Measurements from ENCODE around the gene MSI1. TPM values are rescaled to one million over a fixed set of nuclear protein-coding genes. Genes with fewer than 3 reads are reported as not detected.
"Not testable (repeated sequence)": the region's sequence is repeated elsewhere in the genome, so short reads cannot be mapped to it uniquely, and the experiment has no call there.

The MSI1 gene
- total RNA-seq, 2 experiments from 2014 or later, result not detected

GRCh38 chr12:120335447-120335846, 33.5 kb downstream of the MSI1 start:
- H3K36me3 ChIP-seq (ENCODE audit: insufficient read depth, low read length); H3K9me2 ChIP-seq (ENCODE audit: insufficient read depth, low read length); CTCF ChIA-PET (ENCODE audit: unreplicated experiment); H4K20me1 ChIP-seq (ENCODE audit: insufficient read depth, low read length); H3K4me1 ChIP-seq (ENCODE audit: insufficient read depth, low read length, poor library complexity, severe bottlenecking); H3K4me2 ChIP-seq (ENCODE audit: low read length); intact Hi-C loops (cut with micrococcal nuclease; ENCODE audit: unreplicated experiment); H3K79me2 ChIP-seq (ENCODE audit: insufficient read depth, low read depth, low read length); H2AFZ ChIP-seq (ENCODE audit: low read length); BruUV-seq (replicated peaks); H3K27ac ChIP-seq (ENCODE audit: low read depth, low read length, poor library complexity, severe bottlenecking); H3K4me3 ChIP-seq (ENCODE audit: low read depth, low read length, poor library complexity, severe bottlenecking): not testable (repeated sequence)
- POLR2A ChIA-PET, result interaction anchor here (0.6 kb wide), 1 partner anchor 82 kb away, joined by 3 read pairs; no protein-coding TSS in a partner anchor
- DNase-seq (ENCODE audit: low spot score), result peak; percentile 23
- H3K9me3 ChIP-seq (ENCODE audit: low read length), result peaks cover 26% of the 10 kb centered on the region
- TF ChIP-seq CTCF (conservative IDR thresholded peaks at IDR 0.05; ENCODE audit: low read length), result peak; percentile 62

GRCh38 chr12:120332523-120332922, 36.4 kb downstream of the MSI1 start:
- no peaks in the 10 kb centered on the region for H4K20me1 ChIP-seq (ENCODE audit: insufficient read depth, low read length)
- H3K9me2 ChIP-seq (ENCODE audit: insufficient read depth, low read length), result no peaks in the 10 kb centered on the region
- no peak overlapping the region for H3K27ac ChIP-seq (ENCODE audit: low read depth, low read length, poor library complexity, severe bottlenecking)
- no peak overlapping the region for H3K4me3 ChIP-seq (ENCODE audit: low read depth, low read length, poor library complexity, severe bottlenecking)
- ChIA-PET POLR2A (interaction anchor here (0.7 to 0.8 kb wide), 2 partner anchors 48 to 1207 kb away, joined by 3 read pairs; no protein-coding TSS in a partner anchor), CTCF (ENCODE audit: unreplicated experiment) (no interaction called here)
- peaks cover 14% of the 10 kb centered on the region for H3K9me3 ChIP-seq (ENCODE audit: low read length)
- H3K4me1 ChIP-seq (ENCODE audit: insufficient read depth, low read length, poor library complexity, severe bottlenecking), result no peaks in the 10 kb centered on the region
- intact Hi-C loops (cut with micrococcal nuclease; ENCODE audit: unreplicated experiment), result no loop called here
- H2AFZ ChIP-seq (ENCODE audit: low read length), result no peak overlapping the region
- no peak overlapping the region for H3K4me2 ChIP-seq (ENCODE audit: low read length)
- no peaks in the 10 kb centered on the region for H3K36me3 ChIP-seq (ENCODE audit: insufficient read depth, low read length)
- TF ChIP-seq CTCF (conservative IDR thresholded peaks at IDR 0.05; ENCODE audit: low read length) (no peak), EZH2phosphoT487 (IDR thresholded peaks at IDR 0.05; ENCODE audit: borderline replicate concordance, low read depth, low read length) (no peak)
- no TSS peak for BruUV-seq (replicated peaks)
- DNase-seq (ENCODE audit: low spot score), result no peak
- H3K79me2 ChIP-seq (ENCODE audit: insufficient read depth, low read depth, low read length), result no peaks in the 10 kb centered on the region

- Histone ChIP-seq H3K9me3 (ENCODE audit: low read length) (peaks cover 10% of the 10 kb centered on the region; the same call in 1 of the 2 replicates), H4K20me1 (ENCODE audit: insufficient read depth, low read length) (no peaks in the 10 kb centered on the region), H3K79me2 (ENCODE audit: insufficient read depth, low read depth, low read length) (no peaks in the 10 kb centered on the region), H3K27ac (ENCODE audit: low read depth, low read length, poor library complexity, severe bottlenecking) (no peak overlapping the region), H3K36me3 (ENCODE audit: insufficient read depth, low read length) (no peaks in the 10 kb centered on the region), H3K9me2 (ENCODE audit: insufficient read depth, low read length) (no peaks in the 10 kb centered on the region), H2AFZ (ENCODE audit: low read length) (no peak overlapping the region), H3K4me1 (ENCODE audit: insufficient read depth, low read length, poor library complexity, severe bottlenecking) (no peaks in the 10 kb centered on the region), H3K4me3 (ENCODE audit: low read depth, low read length, poor library complexity, severe bottlenecking) (no peak overlapping the region), H3K4me2 (ENCODE audit: low read length) (no peak overlapping the region)
- intact Hi-C loops (cut with micrococcal nuclease; ENCODE audit: unreplicated experiment), result no loop called here
- CTCF ChIA-PET (ENCODE audit: unreplicated experiment), result no interaction called here
- BruUV-seq (replicated peaks), result no TSS peak
- POLR2A ChIA-PET, result interaction anchor here (0.8 kb wide), 1 partner anchor 48 kb away, joined by 3 read pairs; no protein-coding TSS in a partner anchor
- TF ChIP-seq CTCF (conservative IDR thresholded peaks at IDR 0.05; ENCODE audit: low read length), result no peak
- no peak for TF ChIP-seq EZH2phosphoT487 (IDR thresholded peaks at IDR 0.05; ENCODE audit: borderline replicate concordance, low read depth, low read length)
- DNase-seq (ENCODE audit: low spot score), result no peak
Measured at GRCh38 chr12:120332041-120332440, 36.9 kb downstream of the MSI1 start.

Data from OCI-LY7 (cell line).